HG03565 (cell line): Measurements from ENCODE around the gene NUTM2A.
"Not testable (repeated sequence)": the region's sequence is repeated elsewhere in the genome, so short reads cannot be mapped to it uniquely, and the experiment has no call there.

Experiments used
- ATAC-seq: cut with Tn5 transposase; IDR thresholded peaks from one replicate; pipeline ENCODE4 v1.9.1; 2021; ENCODE audit warnings: mild to moderate bottlenecking, moderate library complexity; ENCODE audit not compliant: unreplicated experiment

Gene NUTM2A, protein sequence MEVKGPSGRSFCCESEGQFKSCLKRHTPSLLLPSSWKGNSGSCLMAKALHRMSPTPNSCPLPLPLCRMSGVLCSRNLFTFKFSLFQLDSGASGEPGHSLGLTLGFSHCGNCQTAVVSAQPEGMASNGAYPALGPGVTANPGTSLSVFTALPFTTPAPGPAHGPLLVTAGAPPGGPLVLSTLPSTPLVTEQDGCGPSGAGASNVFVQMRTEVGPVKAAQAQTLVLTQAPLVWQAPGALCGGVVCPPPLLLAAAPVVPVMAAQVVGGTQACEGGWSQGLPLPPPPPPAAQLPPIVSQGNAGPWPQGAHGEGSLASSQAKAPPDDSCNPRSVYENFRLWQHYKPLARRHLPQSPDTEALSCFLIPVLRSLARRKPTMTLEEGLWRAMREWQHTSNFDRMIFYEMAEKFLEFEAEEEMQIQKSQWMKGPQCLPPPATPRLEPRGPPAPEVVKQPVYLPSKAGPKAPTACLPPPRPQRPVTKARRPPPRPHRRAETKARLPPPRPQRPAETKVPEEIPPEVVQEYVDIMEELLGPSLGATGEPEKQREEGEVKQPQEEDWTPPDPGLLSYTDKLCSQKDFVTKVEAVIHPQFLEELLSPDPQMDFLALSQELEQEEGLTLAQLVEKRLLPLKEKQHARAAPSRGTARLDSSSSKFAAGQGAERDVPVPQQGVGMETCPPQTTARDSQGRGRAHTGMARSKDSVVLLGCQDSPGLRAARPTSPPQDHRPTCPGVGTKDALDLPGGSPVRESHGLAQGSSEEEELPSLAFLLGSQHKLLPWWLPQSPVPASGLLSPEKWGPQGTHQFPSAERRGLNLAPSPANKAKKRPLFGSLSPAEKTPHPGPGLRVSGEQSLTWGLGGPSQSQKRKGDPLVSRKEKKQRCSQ

DNA sequence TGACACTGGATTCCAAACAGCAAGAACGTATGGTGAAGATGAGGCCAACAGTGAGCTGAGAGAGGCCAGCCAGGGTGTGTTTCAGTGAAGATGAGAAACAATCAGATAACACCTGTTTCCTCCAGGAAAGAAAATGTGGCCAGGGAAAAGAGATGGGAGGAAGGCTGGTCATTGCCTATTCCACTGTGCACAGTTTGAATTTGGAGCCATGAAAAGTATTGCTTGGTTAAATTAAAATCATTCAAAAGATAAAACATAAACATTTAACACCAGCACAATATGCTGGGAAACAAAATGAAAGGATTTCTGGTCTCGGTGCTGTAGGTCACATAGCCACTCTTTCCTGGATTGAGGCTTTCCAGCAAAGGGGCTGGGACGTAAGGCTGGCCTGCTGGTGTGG, at the start of gene NUTM2A:
NUTM2A (plus strand) TSS at position 301 of the 400 bp plus-strand sequence. CDS start 383 bp downstream, outside the sequence.
- ATAC-seq: not testable (repeated sequence)

DNA sequence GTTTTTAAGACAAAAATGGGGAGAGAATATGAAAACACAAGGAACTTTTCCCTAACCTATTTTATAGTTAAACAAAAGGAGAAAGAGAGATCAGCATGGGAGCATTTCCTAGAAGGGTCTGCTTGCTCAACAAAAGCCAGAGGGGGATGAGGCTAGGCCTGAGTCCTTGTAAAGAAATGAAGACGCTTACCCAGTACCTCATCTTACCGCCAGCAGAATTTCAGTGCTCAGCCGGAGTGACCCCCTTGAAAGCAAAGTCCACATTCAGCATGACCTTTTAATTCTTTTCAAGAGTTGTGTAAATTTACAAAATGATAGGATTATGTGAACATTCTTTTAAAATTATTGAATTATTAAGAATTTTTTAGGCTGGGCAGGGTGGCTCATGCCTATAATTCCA, 47.7 kb upstream of the NUTM2A start:
- ATAC-seq: not testable (repeated sequence)

DNA sequence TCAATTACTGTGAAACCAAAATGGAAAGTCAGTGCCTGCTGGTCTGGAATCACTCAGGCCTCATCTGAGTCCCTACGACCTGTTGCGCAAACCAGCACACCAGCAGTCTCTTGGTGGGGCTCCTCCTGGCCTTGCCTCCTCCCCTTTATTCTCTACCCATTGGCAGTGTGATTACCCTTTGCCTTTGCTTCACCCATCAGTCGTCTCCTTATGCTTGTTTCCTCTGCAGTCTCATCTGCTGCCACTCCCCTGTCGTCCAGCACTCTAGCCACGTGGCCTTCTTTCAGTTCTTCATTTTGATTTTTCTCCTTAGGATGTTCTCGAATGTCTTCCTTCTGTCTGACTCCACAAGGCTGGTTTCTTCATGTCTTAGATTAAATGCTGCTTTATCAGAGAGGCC, 40.8 kb upstream of the NUTM2A start:
- not testable (repeated sequence) for ATAC-seq

DNA sequence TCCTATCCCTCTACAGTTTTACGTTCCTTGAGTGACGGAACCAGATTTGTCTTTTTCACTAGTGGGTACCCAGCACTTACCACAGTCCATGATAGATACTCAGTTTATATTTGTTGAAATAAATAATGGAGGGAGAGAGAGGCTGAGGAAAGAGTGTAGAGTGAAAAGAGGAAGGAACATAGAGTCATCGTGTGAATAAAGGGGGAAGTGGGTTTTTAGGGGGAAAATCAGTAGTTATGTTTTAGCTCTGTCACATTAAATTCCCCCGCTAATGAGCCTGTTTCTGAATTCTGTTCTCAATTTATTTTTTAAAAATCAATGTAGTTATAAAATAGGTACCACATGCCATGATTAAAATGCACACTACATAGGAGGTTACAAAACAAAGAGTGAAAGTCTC, 39.2 kb upstream of the NUTM2A start:
- not testable (repeated sequence) for ATAC-seq

DNA sequence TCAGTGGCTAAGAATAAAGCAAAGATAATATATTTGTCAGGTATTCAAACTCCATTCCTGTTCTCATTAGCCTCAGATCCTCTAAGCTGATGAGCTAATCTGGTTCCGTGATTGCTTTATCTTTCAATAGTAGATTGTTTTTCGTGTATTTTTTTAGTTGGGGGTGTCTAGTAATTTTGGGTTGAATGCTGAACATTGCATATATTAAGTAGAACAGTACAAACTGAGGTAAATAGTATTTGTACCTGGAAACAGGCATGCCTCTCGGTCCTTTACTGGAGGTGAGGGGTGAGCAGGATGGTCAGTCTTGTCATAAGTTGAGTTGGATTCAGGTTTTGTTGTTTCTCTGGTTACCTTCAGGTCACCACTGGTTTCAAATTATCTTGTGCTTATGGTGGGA, 37.7 kb upstream of the NUTM2A start:
- ATAC-seq: not testable (repeated sequence)

DNA sequence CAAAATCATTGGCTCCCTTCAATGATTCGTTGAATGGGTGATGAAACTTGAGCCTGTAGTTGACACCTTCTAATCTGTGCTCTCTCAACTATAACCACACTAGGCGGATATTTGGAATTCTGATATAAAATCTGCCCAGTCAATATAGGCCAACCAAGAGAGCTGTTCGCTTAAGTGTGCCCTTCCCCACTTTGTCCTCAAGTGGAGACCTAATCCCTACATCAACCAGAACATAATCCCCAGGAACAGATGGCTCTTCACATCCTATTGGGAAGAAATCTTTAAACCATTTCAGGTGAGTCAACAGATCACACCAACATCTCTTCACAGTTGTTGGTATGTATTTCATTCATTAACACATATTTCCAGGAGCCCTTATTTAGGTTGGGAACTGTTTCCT, 33.4 kb upstream of the NUTM2A start:
- ATAC-seq: not testable (repeated sequence)

DNA sequence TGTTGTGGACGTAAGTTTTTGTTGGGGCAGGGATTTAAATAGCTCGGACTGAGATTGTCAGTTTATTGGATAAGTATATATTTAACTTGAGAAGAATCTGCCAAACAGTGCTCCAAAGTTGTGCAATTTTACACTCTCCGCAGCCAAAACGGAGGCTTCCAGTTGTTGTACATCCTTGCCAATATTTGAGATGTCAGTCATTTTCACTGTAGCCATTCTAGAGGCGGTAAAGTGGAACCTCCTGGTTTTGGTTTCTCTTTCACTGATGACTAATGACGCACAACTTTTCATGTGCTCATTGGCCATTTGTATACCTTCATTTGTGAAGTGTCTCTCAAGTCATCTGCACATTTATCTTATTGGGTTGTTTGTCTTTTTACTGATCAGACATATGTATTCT, 24.3 kb upstream of the NUTM2A start:
- ATAC-seq: peak; percentile 76

DNA sequence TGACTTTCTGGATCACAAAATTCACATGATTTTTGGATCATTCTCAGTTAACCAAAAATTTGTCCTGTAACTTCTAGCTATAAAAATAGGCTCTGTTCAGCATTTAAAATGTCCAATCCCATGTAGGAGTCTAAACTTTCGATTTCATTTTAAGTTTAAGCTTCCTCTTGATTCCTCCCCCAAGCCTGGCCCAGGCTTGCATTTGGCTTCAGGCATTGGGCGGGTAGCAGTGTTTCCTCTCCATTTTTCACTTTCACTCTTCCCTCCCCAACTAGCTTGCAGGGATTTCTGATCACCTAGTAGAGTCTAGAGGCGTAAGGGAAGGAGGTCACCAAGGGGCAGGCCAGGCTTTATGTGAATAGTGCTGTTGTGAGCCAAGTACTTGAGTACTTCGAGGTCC, 20.4 kb upstream of the NUTM2A start:
- not testable (repeated sequence) for ATAC-seq

DNA sequence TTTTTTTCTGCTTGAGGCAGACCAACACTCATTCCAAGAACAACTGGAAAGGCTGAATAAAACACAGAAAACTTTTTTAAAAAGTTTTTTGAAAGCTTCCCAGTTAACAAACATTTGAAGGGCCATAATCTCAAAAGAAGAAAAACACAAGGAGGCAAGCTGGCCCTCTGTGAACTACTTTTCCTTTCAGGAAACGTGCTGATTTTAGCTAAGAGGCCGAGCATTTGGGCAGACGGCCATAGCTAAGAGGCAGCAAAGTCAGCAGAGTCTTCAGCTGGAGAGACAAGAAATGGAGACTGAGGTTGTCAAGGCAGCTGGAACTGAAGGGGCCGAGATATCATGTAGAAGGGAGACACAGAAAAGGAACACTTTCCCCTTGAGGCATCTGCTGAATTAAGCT, 18.3 kb upstream of the NUTM2A start:
- not testable (repeated sequence) for ATAC-seq

DNA sequence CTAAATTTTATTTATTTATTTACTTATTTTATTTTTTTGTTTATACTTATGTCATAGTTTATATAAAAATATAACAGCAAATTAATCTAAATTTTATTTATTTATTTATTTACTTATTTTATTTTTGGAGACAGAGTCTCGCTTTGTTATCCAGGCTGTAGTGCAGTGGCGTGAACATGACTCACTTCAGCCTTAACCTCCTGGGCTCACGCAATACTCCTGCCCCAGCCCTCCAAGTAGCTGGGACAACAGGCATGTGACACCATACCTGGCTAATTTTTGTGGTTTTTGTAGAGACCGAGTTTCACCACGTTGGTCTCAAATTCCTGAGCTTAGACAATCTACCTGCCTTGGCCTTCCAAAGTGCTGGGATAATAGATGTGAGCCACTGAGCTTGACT, 14.9 kb upstream of the NUTM2A start:
- not testable (repeated sequence) for ATAC-seq

DNA sequence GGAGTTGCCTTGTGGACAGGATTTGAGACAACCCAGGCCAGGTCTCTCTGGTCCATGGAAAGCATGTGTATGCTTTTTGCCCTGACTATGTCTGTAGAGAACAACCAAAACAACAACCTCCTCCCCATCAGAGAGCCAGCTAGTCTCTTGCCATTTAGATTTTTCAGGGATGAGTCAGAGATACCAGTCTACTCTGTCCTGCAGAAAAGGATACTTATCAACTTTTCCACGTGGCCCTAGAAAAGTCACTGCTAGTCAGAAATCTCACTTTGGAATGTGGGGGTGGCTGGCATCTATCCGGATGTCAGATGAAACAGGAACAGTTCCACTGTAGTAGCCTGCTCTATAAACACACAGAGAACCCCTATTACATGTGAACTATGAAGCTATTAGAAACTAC, 13.4 kb upstream of the NUTM2A start:
- ATAC-seq: not testable (repeated sequence)

DNA sequence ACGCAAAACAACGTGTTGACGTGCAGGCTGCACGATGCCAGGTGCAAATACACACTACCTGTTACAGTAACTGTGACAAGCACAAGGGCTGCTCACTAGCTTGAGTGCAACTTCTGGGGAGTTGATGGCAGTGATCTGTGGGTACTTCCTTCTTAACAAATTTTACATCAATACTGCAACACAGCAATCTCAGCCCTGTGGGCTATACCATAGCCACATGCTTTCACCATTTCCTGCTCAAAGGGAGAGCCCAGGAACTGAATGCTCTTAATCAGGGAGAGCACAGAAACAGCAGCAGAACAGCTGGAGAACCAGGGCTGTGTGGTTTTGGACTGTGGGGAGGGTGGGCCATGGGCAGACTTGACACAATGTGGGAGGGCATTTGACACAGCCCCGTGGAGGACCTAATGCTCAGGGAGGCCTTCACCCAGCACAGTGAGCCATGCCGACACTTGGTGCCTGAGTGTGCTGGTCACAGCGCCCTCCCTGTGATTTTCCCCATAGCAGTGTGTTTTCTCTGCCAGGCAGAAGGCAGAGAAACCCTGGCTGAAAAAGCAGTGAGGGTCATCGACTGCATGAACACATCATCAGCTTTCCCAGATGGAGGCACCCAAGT, 12.0 kb upstream of the NUTM2A start:
- ATAC-seq: not testable (repeated sequence)

DNA sequence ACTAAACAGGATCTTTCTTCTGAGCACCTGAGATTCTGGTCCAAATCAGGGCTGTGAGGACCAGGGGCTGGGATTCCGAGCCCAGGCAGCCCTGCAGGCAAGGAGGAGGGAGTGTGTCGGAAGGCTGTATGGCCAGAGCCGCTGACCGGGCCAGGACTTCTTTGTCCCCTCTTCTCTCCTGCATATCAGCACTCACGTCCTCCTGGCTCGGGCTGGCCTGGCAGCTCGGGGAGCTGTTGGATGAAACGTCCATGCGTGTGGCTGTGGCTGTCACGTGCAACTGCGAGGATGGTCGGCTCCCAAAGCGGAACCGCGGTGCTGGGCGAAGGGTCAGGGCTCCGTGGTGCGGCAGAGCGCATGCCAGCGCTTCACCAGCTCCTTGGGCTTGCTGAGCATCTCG, 11.4 kb upstream of the NUTM2A start:
- not testable (repeated sequence) for ATAC-seq

DNA sequence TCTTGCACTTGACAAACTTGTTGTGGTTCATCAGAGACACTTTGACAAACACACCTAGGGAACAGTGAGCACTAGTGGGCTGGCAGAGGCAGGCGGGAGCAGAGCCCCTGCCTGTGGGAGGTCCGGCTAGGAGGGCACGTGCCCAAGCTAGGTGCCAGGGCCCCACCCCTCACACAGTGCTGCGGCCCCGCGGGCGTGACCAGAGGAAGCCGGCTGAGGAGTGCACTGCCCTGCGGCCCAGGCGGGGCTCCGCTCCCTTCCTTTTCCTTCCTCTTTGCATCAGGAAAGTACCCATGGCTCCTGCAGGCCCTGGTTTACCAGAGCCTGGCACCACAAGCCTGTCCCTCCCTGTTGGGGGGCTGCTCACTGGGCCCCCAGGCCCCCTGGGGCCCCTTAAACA, 9.1 kb upstream of the NUTM2A start:
- not testable (repeated sequence) for ATAC-seq

DNA sequence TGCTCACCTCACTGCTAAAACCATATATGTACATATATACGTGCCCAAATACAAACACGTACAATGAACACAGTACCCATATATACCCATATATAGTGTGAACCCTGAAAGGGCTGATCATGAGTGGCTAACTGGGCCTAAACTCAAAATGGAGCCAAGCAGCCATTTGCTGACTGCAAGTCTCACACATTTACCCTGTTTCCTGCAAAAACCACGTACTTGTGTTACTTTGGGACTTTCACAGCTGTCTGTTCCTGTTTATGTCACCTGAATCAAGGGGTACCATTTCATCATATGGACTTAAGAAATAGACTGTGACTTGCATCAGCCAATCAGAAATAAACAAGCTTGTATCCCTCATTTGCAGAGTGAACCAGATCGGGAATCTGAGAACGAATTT, 5.9 kb upstream of the NUTM2A start:
- ATAC-seq: not testable (repeated sequence)

DNA sequence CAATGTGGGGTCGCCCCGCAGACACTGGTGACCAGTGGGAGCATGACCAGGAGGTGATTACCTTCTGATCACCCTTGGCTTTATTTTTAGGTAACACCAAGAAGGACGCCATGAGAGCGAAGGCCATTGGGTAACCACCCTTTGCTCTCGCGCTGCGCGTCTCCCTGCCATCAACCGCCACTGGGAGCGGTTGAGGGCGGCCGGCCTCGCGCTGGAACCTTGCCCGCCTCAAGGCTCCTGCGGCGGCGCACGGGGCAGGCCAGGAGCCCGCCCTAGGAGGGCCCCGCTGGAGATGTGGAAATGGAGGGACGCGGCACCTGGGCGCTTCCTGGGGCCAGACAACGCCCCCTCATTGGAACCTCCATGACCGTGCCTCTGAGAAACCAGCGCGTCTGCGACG, 2.5 kb upstream of the NUTM2A start:
- ATAC-seq: not testable (repeated sequence)

DNA sequence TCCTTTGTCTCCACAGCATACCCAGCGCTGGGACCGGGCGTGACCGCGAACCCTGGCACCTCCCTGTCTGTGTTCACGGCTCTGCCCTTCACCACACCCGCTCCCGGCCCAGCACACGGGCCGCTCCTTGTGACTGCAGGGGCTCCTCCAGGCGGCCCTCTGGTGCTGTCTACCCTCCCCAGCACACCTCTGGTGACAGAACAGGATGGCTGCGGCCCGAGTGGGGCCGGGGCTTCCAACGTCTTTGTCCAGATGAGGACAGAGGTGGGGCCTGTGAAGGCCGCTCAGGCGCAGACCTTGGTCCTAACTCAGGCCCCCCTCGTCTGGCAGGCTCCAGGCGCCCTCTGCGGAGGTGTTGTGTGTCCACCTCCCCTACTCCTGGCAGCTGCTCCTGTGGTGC, 3.0 kb downstream of the NUTM2A start:
- ATAC-seq: not testable (repeated sequence)

DNA sequence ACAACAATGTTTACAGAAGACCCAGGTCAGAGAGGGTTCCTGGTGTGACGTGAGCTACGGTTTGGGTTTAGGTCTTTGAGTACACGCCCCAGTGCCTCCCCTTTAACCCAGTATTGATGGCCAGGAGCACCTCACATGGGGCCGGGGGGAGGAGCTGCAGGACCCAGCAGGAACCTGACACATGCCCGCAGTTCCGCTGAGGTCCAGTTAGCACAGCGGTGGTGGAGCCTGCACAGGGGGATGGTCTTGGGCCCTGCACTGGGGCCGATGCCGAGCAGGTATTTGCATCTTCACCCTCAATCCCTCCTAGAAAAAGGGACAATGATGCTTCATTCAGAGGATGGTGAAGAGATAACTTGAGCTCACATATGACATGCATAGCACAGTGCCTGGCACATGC, 4.0 kb downstream of the NUTM2A start:
- not testable (repeated sequence) for ATAC-seq

DNA sequence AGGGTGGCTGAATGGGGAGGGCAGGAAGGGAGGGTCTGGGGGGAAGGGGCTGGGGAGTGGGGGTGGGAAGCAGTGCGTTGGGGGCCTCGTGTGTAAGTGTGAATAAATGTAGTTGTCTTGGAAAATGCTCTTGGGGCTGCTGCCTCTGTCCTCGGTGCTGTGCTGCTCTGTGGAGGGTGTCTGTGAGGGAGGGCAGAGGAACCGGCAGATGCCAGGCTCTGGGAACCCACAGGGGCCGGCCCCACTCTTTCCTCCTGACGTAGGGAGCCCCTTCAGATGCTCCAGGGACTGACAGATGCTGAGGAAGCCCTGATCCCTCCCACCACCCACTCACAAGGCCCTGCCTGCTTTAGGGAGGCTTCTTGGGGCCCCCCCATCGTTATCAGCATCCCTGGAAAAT, 9.6 kb downstream of the NUTM2A start:
- ATAC-seq: not testable (repeated sequence)

DNA sequence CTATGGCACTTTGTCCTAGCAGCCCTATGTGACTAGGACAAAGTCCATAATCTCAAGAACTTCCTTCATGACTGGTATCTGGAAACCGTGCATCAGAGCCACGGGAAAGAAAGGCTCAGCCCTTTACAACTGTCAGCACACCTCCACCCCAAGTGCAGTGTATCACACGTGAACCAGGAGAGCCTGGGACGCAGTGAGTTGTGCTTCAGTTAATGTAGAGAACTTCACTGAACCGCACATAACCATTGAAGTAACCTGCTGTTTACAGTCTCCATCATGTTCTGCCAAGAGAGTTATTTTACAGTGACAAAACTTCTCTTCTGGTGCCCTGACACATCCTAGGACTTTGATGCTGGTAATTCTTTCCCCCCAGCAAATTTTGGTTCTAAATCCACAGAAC, 12.0 kb downstream of the NUTM2A start:
- not testable (repeated sequence) for ATAC-seq

DNA sequence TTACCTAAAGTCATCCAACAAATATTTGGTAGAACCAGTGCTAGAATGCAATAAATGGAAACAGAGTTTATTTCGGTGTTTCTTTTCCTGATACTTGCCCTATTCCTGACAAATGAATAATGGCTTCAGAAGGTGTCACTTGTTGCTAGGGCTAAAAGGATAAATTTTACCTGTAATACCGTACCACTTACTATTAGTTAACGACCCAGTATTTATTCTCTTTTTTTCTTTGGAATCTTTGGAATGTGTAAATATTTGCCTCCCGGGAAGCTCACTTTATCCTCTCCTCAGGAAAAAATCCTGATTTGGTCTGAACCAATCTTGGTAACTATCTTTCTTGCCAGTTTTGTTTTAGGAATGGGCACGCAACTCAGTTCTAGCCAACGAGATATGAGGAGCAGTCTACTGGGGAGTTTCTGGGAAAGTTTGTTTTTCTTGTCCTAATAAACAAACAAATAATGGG, 14.1 kb downstream of the NUTM2A start:
- ATAC-seq: not testable (repeated sequence)
